ENCODE measurements around the gene IL2RA.
"Not testable (repeated sequence)": the region's sequence is repeated elsewhere in the genome, so short reads cannot be mapped to it uniquely, and the experiment has no call there.

Gene IL2RA

GRCh38 chr10:6056411-6057135 lies 5.6 kb downstream of the IL2RA start:
- DNase-seq = no peak

GRCh38 chr10:6055929-6056328 lies 6.2 kb downstream of the IL2RA start:
- DNase-seq = no peak

GRCh38 chr10:6054884-6055283 lies 7.3 kb downstream of the IL2RA start:
- DNase-seq = no peak

GRCh38 chr10:6053816-6054631 lies 8.1 kb downstream of the IL2RA start:
- no peak for DNase-seq

- no peak for DNase-seq
Measured at GRCh38 chr10:6053303-6053702, 8.9 kb downstream of the IL2RA start.

GRCh38 chr10:6052247-6053221 lies 9.6 kb downstream of the IL2RA start:
- no peak for DNase-seq

GRCh38 chr10:6050801-6051445 lies 11.2 kb downstream of the IL2RA start:
- DNase-seq = no peak

- DNase-seq = no peak
Measured at GRCh38 chr10:6049031-6049400, 13.2 kb downstream of the IL2RA start.

- DNase-seq = no peak
Measured at GRCh38 chr10:6048281-6049030, 13.7 kb downstream of the IL2RA start.

- no peak for DNase-seq
Measured at GRCh38 chr10:6047847-6048246, 14.3 kb downstream of the IL2RA start.

- DNase-seq = no peak
Measured at GRCh38 chr10:6046773-6047611, 15.2 kb downstream of the IL2RA start.

GRCh38 chr10:6045878-6046772 lies 16.0 kb downstream of the IL2RA start:
- no peak for DNase-seq

- no peak for DNase-seq
Measured at GRCh38 chr10:6045314-6045848, 16.8 kb downstream of the IL2RA start.

GRCh38 chr10:6044751-6045313 lies 17.3 kb downstream of the IL2RA start:
- DNase-seq = no peak

- DNase-seq = no peak
Measured at GRCh38 chr10:6044060-6044459, 18.1 kb downstream of the IL2RA start.

- DNase-seq = not testable (repeated sequence)
Measured at GRCh38 chr10:6043377-6043776, 18.8 kb downstream of the IL2RA start.

GRCh38 chr10:6040205-6040604 lies 22.0 kb downstream of the IL2RA start:
- DNase-seq = no peak

GRCh38 chr10:6039711-6040110 lies 22.5 kb downstream of the IL2RA start:
- no peak for DNase-seq

- DNase-seq = no peak
Measured at GRCh38 chr10:6038071-6038631, 24.0 kb downstream of the IL2RA start.
